AG09319 (cell line): ENCODE data around the gene PRR12.

ENCODE experiments used
- DNase-seq: peaks from one replicate; pipeline ENCODE4 v3.0.0-alpha.2; 2010; ENCODE audit warnings: low read depth; ENCODE audit errors: extremely low read depth
- TF ChIP-seq, protein P1 (sequence below): IDR thresholded peaks from 2 replicates; pipeline ENCODE4 v1.5.1; 2011; ENCODE audit warnings: low read depth, mild to moderate bottlenecking, inconsistent platforms, low read length, moderate library complexity

The PRR12 gene

DNA sequence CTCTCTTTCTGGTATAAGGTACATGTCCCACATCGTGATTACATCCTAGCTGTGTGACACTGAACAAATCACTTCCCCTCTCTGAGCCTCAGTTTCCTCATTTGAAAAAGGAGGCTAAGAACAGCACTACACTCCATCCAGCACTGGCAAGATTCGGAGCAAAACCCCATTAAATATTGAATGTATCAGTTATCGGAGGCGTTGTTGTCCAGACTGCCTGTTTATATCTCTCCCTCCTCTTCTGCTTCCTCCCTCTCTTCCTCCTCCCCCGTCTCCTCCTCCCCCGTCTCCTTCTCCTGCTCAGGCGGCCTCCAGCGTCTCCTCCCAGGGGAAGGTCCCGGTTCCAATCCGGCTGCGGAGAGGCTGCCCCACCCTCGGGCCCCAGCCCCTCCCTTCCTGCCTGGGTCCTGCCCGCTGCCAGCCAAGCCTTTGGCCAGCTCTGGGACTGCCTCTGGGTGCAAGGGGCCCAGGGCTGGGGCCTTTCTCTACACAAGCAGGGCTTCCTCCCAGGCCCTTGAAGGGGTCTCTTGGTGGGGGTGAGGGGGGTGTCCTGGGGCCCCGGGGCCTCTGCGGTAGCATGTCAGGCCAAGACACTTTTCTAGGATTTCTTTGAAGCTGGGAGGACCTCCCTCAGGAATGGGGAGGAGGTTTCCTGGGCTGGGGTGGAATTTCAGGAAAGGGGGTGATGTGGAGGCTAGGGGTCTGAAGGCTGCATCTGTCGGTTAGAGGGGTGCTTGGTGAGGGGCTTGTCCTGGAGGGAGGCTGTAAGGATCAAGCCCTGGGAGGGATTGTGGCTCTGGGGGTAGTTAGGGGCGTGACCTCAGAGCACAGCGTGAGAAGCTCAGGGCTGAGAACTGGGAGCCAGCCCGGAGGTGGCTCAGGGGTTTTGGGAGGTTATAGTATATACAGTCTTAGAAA, 47.1 kb downstream of the PRR12 start:
- DNase-seq, result peak; percentile 51
- TF ChIP-seq, protein P1, sequence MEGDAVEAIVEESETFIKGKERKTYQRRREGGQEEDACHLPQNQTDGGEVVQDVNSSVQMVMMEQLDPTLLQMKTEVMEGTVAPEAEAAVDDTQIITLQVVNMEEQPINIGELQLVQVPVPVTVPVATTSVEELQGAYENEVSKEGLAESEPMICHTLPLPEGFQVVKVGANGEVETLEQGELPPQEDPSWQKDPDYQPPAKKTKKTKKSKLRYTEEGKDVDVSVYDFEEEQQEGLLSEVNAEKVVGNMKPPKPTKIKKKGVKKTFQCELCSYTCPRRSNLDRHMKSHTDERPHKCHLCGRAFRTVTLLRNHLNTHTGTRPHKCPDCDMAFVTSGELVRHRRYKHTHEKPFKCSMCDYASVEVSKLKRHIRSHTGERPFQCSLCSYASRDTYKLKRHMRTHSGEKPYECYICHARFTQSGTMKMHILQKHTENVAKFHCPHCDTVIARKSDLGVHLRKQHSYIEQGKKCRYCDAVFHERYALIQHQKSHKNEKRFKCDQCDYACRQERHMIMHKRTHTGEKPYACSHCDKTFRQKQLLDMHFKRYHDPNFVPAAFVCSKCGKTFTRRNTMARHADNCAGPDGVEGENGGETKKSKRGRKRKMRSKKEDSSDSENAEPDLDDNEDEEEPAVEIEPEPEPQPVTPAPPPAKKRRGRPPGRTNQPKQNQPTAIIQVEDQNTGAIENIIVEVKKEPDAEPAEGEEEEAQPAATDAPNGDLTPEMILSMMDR, result no peak

DNA sequence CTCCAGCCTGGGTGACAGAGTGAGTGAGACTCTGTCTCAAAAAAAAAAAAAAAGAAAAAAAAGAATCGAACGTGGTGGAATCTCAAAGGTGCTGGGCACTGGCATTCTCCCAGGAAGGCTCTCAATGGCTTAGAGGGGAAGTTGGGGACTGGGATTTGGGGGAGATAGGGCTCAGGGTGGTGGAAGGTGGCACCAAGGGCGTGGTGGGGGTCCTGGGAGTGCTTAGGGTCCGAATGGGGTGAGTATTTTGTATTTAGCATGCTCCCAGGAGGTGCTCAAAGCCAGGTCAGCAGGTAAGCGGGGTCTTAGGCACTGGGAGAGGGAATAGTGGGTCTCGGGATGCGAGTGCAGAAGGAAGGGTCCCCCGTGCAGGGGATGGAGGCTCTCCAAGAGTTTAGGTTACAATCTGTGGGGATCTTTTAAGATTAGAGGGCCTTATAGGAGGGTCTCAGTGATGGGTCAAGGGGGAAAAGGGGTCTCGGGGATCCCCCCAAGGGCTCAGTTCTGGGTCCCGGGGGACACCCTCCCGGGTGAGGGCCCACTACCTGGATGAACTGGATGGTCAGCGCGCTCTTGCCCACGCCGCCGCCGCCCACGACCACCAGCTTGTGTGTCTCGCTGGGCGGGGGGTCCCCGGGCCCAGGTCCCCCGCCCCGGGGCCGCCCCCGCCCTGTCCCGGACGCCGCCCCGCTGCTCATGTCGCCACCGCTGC, 48.6 kb downstream of the PRR12 start:
- DNase-seq, result no peak
- TF ChIP-seq, protein P1, result no peak

DNA sequence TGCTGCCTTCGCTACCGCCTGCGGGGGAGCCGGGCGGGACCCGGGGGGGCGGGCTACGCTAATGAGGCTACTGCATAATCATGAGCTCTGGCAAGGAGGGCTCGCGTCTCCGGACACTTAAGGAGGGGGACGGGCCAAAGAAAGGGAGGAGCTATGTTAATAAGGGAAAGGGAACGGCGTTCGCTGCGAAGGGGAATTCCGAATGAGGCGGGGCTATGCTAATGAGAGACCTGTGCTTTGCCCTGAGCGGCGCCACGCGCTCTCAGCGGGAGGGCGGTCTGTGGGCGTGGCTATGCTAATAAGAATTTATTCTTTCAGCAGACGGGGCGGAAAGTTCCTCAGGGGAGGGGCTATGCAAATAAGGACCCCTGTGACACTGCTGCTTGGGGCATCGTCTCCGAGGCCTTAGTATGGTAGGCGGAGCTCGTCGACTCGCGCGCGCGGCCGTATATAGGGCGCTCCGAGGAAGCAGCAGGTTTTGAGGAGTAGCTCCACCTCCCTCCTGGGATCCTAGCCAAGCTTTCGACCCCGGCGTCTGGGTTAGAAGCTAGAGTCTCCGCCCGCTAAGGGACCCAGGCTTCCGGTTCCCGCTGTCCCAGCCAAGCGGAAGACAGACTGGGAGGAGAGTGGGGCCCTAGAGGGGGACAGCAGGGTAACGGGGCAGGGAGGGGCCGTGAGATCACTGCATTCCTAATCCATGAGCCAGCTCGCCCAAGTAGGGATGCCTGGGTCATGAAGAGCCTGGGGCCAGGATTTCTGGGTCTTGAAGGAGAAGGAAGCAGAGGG, 49.3 kb downstream of the PRR12 start, which contains the start of gene RRAS:
Gene RRAS, minus strand, starts transcription at position 31 of the 786 bp plus-strand sequence. CDS start 45 bp downstream, outside the sequence.
- DNase-seq, result peak; percentile 100

DNA sequence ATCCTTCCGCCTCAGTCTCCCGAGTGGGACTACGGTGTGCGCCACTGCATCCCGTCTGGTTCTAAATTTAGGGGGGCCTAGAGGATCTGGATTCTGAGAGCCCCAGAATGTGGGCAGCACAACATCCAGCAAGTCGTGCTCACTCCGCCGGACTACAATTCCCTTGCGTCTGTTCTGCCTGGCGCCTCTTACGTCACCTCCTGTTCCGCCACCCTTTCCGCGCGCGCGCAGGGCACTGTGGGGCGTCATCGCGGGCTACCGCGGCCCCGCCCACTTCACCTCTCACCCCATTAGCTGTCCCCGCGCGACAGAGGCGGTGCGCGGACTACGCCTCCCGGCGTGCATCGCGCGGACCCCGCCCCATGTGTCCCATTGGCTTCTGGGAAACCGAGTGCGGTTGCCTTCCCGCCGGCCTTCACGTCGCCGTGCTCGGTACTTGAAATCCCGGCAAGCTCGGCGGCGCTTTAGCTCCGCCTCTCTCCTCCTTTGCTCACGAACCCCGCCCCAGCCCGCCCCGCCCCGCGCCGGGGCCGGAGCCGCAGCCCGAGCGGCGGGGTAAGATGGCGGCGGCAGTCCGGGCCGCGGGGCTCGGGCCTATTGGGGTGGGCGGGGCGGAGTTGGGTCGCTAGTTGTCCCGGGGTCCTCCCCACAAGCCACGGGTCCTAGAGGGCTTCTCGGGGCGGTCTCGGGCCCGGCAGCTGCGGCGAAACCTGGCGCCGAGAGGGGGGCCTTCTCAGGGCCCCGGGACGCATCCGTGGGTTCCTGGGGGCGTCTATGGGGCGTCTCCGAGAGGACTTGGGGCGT, 50.9 kb downstream of the PRR12 start, which contains the start of gene SCAF1:
Gene SCAF1, plus strand, starts transcription at position 522 of the 804 bp plus-strand sequence. CDS start 2,818 bp downstream, outside the sequence.
- peak; percentile 99 for DNase-seq
- TF ChIP-seq, protein P1, result no peak

More for the DNA sequence above, 49.3 kb downstream of the PRR12 start, which contains the start of gene RRAS:
- TF ChIP-seq, protein P1, result no peak

DNA sequence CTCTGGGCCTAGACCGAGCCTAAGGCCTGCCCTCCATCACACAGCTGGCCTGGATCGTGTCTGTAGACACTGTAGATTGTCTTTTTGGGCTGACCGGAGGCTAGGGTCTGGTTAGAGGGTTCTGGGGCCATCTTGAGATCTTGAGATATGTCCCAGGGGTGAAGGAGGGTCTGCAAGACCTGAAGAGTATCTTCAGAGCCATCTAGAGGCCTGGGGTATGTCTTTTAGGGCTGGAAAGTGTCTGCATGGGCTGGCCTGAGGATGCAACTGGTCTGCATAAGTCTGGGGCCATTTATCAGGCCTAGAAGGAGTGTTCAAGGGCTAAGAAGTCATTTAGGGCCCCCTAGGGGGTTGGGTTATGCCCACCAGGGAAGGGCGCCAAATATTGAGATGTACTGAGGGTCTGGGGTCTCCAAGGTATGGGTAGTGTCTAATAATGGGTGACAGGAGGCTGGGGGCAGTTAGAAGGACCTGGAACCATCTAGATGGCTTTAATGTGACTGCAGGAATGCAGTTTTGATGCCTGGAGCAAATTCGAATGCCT, 51.6 kb downstream of the PRR12 start:
- TF ChIP-seq, protein P1, result no peak

DNA sequence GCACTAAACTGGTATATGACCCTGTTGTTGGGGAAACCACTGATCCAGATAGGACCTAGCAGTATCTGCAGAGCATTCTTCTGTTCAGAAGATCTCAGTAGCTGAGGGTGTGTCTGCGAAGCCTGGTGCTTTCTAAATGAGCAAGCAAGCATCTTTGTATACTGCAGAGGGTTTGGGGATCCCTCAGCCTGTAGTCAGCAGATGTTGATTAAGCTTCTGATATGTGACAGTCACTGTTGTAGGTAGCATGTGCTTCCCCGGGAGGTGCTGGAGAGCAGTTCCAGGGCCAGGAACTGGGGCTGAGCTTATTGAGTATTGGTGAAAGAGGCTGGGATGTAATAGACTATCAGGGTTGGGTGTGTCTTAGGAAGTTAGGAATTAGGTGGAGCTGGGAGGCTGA, 52.5 kb downstream of the PRR12 start:
- DNase-seq, result no peak
- TF ChIP-seq, protein P1, result no peak

More for the DNA sequence above, 51.6 kb downstream of the PRR12 start:
- DNase-seq, result no peak
